ENCODE measurements around the gene SLC16A12. TPM values are rescaled to one million over a fixed set of nuclear protein-coding genes. Genes with fewer than 3 reads are reported as not detected.

The SLC16A12 gene
- total and polyA plus RNA-seq, 2 of the 13 experiments (the other 11 are each of a cell fraction or from before 2014, with no cell fraction given): 0.02 TPM; not detected in 1

DNA sequence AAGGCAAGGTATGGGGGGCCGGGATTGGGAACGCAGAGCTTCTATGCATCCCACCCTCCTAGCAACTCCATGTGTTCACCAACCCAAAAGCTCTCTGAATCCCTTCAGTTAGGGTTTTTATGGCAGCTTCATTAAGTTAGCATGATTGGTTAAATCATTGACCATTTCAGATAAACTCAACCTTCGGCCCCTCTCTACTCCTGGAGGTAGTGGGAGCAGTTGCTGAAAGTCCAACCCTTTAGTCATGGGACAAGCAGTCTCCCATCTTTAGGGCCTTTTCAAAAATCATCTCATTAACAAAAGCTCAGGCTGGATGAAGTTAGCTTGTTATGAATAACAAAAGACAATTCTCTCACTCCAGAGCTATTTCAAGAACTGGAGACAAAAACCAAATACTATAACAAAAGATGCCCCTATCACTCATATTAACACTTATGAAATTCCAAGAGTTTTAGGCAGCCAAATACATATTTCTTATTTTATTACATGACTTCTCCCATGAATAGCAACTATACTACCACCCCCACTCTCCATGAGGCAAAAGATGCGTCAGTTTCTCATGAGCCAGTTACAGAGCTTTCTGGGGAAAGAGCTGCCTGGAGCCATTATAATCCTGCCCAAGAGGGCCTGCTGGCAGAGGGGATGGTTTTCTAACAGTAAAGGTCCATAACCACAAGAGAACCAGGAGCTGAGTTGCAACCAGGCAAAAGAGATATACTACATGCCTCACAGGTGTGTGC, 44.6 kb downstream of the SLC16A12 start (continued):
- TF ChIP-seq, protein P1, sequence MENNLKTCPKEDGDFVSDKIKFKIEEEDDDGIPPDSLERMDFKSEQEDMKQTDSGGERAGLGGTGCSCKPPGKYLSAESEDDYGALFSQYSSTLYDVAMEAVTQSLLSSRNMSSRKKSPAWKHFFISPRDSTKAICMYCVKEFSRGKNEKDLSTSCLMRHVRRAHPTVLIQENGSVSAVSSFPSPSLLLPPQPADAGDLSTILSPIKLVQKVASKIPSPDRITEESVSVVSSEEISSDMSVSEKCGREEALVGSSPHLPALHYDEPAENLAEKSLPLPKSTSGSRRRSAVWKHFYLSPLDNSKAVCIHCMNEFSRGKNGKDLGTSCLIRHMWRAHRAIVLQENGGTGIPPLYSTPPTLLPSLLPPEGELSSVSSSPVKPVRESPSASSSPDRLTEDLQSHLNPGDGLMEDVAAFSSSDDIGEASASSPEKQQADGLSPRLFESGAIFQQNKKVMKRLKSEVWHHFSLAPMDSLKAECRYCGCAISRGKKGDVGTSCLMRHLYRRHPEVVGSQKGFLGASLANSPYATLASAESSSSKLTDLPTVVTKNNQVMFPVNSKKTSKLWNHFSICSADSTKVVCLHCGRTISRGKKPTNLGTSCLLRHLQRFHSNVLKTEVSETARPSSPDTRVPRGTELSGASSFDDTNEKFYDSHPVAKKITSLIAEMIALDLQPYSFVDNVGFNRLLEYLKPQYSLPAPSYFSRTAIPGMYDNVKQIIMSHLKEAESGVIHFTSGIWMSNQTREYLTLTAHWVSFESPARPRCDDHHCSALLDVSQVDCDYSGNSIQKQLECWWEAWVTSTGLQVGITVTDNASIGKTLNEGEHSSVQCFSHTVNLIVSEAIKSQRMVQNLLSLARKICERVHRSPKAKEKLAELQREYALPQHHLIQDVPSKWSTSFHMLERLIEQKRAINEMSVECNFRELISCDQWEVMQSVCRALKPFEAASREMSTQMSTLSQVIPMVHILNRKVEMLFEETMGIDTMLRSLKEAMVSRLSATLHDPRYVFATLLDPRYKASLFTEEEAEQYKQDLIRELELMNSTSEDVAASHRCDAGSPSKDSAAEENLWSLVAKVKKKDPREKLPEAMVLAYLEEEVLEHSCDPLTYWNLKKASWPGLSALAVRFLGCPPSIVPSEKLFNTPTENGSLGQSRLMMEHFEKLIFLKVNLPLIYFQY (CRISPR knock-in tag; IDR thresholded peaks at IDR 0.05; ENCODE audit: borderline replicate concordance): no peak

DNA sequence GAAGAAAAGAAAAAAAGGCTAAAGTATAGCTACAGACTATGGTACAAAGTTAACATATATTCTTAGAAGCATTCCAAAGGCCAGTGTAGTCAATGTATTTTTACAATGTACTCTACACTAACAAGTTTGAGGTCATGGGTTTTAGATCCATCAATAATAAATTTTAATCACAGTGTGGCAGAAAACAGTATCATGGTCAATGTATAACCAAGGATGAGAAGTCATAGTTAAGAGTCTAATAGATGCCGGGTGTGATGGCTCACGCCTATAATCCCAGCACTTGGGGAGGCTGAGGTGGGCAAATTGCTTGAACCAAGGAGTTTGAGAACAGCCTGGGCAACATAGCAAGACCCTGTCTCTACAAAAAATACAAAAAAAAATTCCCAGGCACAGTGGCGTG, 53.1 kb downstream of the SLC16A12 start:
- Histone ChIP-seq H4K20me1 (ENCODE audit: insufficient read depth, low read length) (no peaks in the 10 kb centered on the region), H3K79me2 (ENCODE audit: insufficient read depth, low read length) (no peaks in the 10 kb centered on the region), H3K27ac (ENCODE audit: extremely low read length, insufficient read depth, low read length) (no peak overlapping the region), H3K9me3 (ENCODE audit: low read length) (no peaks in the 10 kb centered on the region), H3K36me3 (replicated peaks in 1 of 2; ENCODE audit: control insufficient read depth in 1 of 2, insufficient read depth in 2 of 2, low read length in 2 of 2) (no peaks in the 10 kb centered on the region), H3K9ac (ENCODE audit: insufficient read depth, low read depth, low read length) (no peak overlapping the region), H3K27me3 (ENCODE audit: control insufficient read depth in 1 of 2, insufficient read depth in 2 of 2, low read length in 2 of 2) (peaks cover 0 to 1% of the 10 kb centered on the region in 2 experiments; a peak in 1 of 5 replicates), H3K4me3 (replicated peaks in 1 of 3; ENCODE audit: insufficient read depth in 1 of 3, low read depth in 2 of 3, low read length in 3 of 3) (no peak overlapping the region), H2AFZ (ENCODE audit: low read length) (no peak overlapping the region), H3K4me2 (ENCODE audit: low read depth, low read length) (no peak overlapping the region), H3K4me1 (ENCODE audit: insufficient read depth, low read length) (peaks cover 9% of the 10 kb centered on the region)
- in situ Hi-C loops (cut with HindIII; ENCODE audit: extremely low pct_ligation_motif_present, low pct_unique_long_range_greater_than_20kb) (no loop called here), intact Hi-C loops (cut with micrococcal nuclease; ENCODE audit: unreplicated experiment) (no loop called here)
- POLR2A ChIA-PET: no interaction called here
- CTCF ChIA-PET (ENCODE audit: low intra/inter-chr PET ratio, low total read pairs): no interaction called here
- BruUV-seq (replicated peaks): no TSS peak
- 73% methylated on average over 3 of the region's 3 CpGs for WGBS (ENCODE audit: low lambda C conversion rate)
- TF ChIP-seq ZNF10 (CRISPR knock-in tag; IDR thresholded peaks at IDR 0.05; ENCODE audit: borderline replicate concordance, low read depth) (no peak), HNF4G (IDR thresholded peaks at IDR 0.05; ENCODE audit: borderline replicate concordance, low read depth, low read length) (no peak), HNF4G (CRISPR knock-in tag; IDR thresholded peaks at IDR 0.05; ENCODE audit: borderline replicate concordance, low read depth) (no peak), POLR2AphosphoS2 (IDR thresholded peaks at IDR 0.05; ENCODE audit: low read depth, low read length) (no peak)
- TF ChIP-seq, protein P2, sequence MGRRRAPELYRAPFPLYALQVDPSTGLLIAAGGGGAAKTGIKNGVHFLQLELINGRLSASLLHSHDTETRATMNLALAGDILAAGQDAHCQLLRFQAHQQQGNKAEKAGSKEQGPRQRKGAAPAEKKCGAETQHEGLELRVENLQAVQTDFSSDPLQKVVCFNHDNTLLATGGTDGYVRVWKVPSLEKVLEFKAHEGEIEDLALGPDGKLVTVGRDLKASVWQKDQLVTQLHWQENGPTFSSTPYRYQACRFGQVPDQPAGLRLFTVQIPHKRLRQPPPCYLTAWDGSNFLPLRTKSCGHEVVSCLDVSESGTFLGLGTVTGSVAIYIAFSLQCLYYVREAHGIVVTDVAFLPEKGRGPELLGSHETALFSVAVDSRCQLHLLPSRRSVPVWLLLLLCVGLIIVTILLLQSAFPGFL (CRISPR knock-in tag; IDR thresholded peaks at IDR 0.05): no peak
- TF ChIP-seq, protein P3, sequence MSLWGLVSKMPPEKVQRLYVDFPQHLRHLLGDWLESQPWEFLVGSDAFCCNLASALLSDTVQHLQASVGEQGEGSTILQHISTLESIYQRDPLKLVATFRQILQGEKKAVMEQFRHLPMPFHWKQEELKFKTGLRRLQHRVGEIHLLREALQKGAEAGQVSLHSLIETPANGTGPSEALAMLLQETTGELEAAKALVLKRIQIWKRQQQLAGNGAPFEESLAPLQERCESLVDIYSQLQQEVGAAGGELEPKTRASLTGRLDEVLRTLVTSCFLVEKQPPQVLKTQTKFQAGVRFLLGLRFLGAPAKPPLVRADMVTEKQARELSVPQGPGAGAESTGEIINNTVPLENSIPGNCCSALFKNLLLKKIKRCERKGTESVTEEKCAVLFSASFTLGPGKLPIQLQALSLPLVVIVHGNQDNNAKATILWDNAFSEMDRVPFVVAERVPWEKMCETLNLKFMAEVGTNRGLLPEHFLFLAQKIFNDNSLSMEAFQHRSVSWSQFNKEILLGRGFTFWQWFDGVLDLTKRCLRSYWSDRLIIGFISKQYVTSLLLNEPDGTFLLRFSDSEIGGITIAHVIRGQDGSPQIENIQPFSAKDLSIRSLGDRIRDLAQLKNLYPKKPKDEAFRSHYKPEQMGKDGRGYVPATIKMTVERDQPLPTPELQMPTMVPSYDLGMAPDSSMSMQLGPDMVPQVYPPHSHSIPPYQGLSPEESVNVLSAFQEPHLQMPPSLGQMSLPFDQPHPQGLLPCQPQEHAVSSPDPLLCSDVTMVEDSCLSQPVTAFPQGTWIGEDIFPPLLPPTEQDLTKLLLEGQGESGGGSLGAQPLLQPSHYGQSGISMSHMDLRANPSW (CRISPR knock-in tag; IDR thresholded peaks at IDR 0.05; ENCODE audit: borderline replicate concordance): no peak
- ATAC-seq (no peak), FAIRE-seq (no peak), DNase-seq (ENCODE audit: low spot score) (no peak)
